ENCODE data around the gene PDE3B.

Gene PDE3B

DNA sequence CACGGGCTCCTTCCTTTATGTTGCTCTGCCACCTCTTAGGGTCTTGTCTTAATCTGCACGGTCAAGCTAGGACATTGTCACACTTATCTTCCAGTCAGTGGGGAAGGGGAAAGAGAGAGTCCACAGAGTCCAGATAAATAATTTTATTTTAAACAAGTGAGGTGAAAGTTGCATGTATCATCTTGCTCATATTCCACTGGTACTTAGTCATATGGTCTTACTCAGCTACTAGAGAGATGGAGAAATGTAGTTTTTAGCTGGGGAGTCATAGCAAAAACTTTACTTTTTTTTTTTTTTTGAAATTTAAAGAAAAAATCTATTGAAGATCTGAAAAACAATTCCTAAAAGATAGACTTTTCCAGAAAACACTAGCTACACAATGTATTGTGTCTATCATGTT, 29.0 kb downstream of the PDE3B start:
- no peak overlapping the region for H3K18ac ChIP-seq (ENCODE audit: low read length)
- H3K4me3 ChIP-seq (ENCODE audit: low read depth, low read length), result no peak overlapping the region
- no peak overlapping the region for H3K4me2 ChIP-seq (ENCODE audit: low read length)
- H3K23ac ChIP-seq (ENCODE audit: low read length), result no peak overlapping the region
- H3K4me1 ChIP-seq (ENCODE audit: control insufficient read depth in 1 of 2, insufficient read depth in 2 of 2, low read length in 2 of 2), result no peaks in the 10 kb centered on the region
- no peaks in the 10 kb centered on the region for H3K27me3 ChIP-seq (ENCODE audit: insufficient read depth, low read length)
- no CpG with 5 or more reads among the region's 2 CpGs for WGBS (ENCODE audit: extremely low coverage, insufficient coverage, insufficient read length)
- H3K14ac ChIP-seq (ENCODE audit: low read length), result no peak overlapping the region
- H2BK12ac ChIP-seq (ENCODE audit: low read length), result no peak overlapping the region
- no peak overlapping the region for H3K9ac ChIP-seq (ENCODE audit: low read length)
- H3K4ac ChIP-seq (ENCODE audit: low read depth, low read length), result no peak overlapping the region
- no peak overlapping the region for H4K91ac ChIP-seq (ENCODE audit: low read depth, low read length)
- H2AFZ ChIP-seq (ENCODE audit: insufficient read depth, low read length, poor library complexity), result no peak overlapping the region
- no peak overlapping the region for H3K27ac ChIP-seq (ENCODE audit: low read depth, low read length)
- no peaks in the 10 kb centered on the region for H3K9me3 ChIP-seq (ENCODE audit: insufficient read depth, low read depth, low read length)
- H3K79me1 ChIP-seq (ENCODE audit: low read length), result no peaks in the 10 kb centered on the region
- no peak overlapping the region for H4K8ac ChIP-seq (ENCODE audit: low read depth, low read length)
- H2AK5ac ChIP-seq (ENCODE audit: low read length), result no peak overlapping the region
- DNase-seq, result peak in 1 of 2 donors; percentile 3
- H4K12ac ChIP-seq (ENCODE audit: low read depth, low read length), result no peak overlapping the region
- no peaks in the 10 kb centered on the region for H3K79me2 ChIP-seq (ENCODE audit: control insufficient read depth, insufficient read depth, low read length, poor library complexity)
- H3K36me3 ChIP-seq (ENCODE audit: control insufficient read depth in 1 of 2, insufficient read depth in 2 of 2, low read length in 2 of 2), result no peaks in the 10 kb centered on the region
- H2BK5ac ChIP-seq (ENCODE audit: low read depth, low read length, poor library complexity), result no peak overlapping the region
- no peak overlapping the region for H2BK120ac ChIP-seq (ENCODE audit: insufficient read depth, low read length, poor library complexity)

GRCh38 chr11:14673421-14673820, 29.8 kb downstream of the PDE3B start:
- Histone ChIP-seq H3K36me3 (ENCODE audit: control insufficient read depth in 1 of 2, insufficient read depth in 2 of 2, low read length in 2 of 2) (no peaks in the 10 kb centered on the region), H3K18ac (ENCODE audit: low read length) (no peak overlapping the region), H2BK12ac (ENCODE audit: low read length) (no peak overlapping the region), H3K9ac (ENCODE audit: low read length) (no peak overlapping the region), H3K4me2 (ENCODE audit: low read length) (no peak overlapping the region), H3K27ac (ENCODE audit: low read depth, low read length) (no peak overlapping the region), H2BK5ac (ENCODE audit: low read depth, low read length, poor library complexity) (no peak overlapping the region), H3K79me2 (ENCODE audit: control insufficient read depth, insufficient read depth, low read length, poor library complexity) (no peaks in the 10 kb centered on the region), H3K9me3 (ENCODE audit: insufficient read depth, low read depth, low read length) (no peaks in the 10 kb centered on the region), H4K12ac (ENCODE audit: low read depth, low read length) (no peak overlapping the region), H3K23ac (ENCODE audit: low read length) (no peak overlapping the region), H3K27me3 (ENCODE audit: insufficient read depth, low read length) (no peaks in the 10 kb centered on the region), H2BK120ac (ENCODE audit: insufficient read depth, low read length, poor library complexity) (no peak overlapping the region), H3K4me1 (ENCODE audit: control insufficient read depth in 1 of 2, insufficient read depth in 2 of 2, low read length in 2 of 2) (no peaks in the 10 kb centered on the region), H4K8ac (ENCODE audit: low read depth, low read length) (no peak overlapping the region), H4K91ac (ENCODE audit: low read depth, low read length) (no peak overlapping the region), H2AK5ac (ENCODE audit: low read length) (no peak overlapping the region), H2AFZ (ENCODE audit: insufficient read depth, low read length, poor library complexity) (no peak overlapping the region), H3K4ac (ENCODE audit: low read depth, low read length) (no peak overlapping the region), H3K79me1 (ENCODE audit: low read length) (no peaks in the 10 kb centered on the region), H3K14ac (ENCODE audit: low read length) (no peak overlapping the region), H3K4me3 (ENCODE audit: low read depth, low read length) (no peak overlapping the region)
- DNase-seq, result no peak
- no CpG with 5 or more reads among the region's 4 CpGs for WGBS (ENCODE audit: extremely low coverage, insufficient coverage, insufficient read length)

- Histone ChIP-seq H4K91ac (ENCODE audit: low read depth, low read length) (no peak overlapping the region), H4K12ac (ENCODE audit: low read depth, low read length) (no peak overlapping the region), H3K23ac (ENCODE audit: low read length) (no peak overlapping the region), H3K9me3 (ENCODE audit: insufficient read depth, low read depth, low read length) (no peaks in the 10 kb centered on the region), H3K79me2 (ENCODE audit: control insufficient read depth, insufficient read depth, low read length, poor library complexity) (no peaks in the 10 kb centered on the region), H3K27me3 (ENCODE audit: insufficient read depth, low read length) (no peaks in the 10 kb centered on the region), H2AK5ac (ENCODE audit: low read length) (no peak overlapping the region), H3K4me3 (ENCODE audit: low read depth, low read length) (no peak overlapping the region), H3K4me2 (ENCODE audit: low read length) (no peak overlapping the region), H3K14ac (ENCODE audit: low read length) (no peak overlapping the region), H2BK5ac (ENCODE audit: low read depth, low read length, poor library complexity) (no peak overlapping the region), H4K8ac (ENCODE audit: low read depth, low read length) (no peak overlapping the region), H3K18ac (ENCODE audit: low read length) (no peak overlapping the region), H3K4me1 (ENCODE audit: control insufficient read depth in 1 of 2, insufficient read depth in 2 of 2, low read length in 2 of 2) (no peaks in the 10 kb centered on the region), H2BK12ac (ENCODE audit: low read length) (no peak overlapping the region), H3K4ac (ENCODE audit: low read depth, low read length) (no peak overlapping the region), H3K27ac (ENCODE audit: low read depth, low read length) (no peak overlapping the region), H2BK120ac (ENCODE audit: insufficient read depth, low read length, poor library complexity) (no peak overlapping the region), H3K36me3 (ENCODE audit: control insufficient read depth in 1 of 2, insufficient read depth in 2 of 2, low read length in 2 of 2) (no peaks in the 10 kb centered on the region), H2AFZ (ENCODE audit: insufficient read depth, low read length, poor library complexity) (no peak overlapping the region), H3K9ac (ENCODE audit: low read length) (no peak overlapping the region), H3K79me1 (ENCODE audit: low read length) (no peaks in the 10 kb centered on the region)
- peak in 1 of 2 donors; percentile 50 for DNase-seq
- no CpG with 5 or more reads among the region's 8 CpGs for WGBS (ENCODE audit: extremely low coverage, insufficient coverage, insufficient read length)
These were observed 30.3 kb downstream of the PDE3B start for GRCh38 chr11:14673824-14674405.

DNA sequence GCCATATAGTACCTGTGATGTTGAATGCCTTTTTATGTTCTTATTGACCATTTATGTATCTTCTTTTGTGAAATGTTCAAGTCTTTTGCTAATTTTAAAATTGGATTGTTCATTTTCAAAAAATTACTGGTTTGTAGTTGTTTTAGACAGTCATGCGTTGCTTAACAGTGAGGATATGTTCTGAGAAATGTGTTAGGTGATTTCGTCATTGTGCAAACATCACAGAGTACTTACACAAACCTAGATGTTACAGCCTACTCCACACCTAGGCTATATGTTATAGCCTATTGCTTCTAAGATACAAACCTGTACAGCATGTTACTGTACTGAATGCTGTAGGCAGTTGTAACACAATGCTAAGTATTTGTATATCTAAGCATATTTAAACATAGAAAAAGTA, 32.5 kb downstream of the PDE3B start:
- Histone ChIP-seq H3K27ac (ENCODE audit: low read depth, low read length) (no peak overlapping the region), H3K4me1 (ENCODE audit: control insufficient read depth in 1 of 2, insufficient read depth in 2 of 2, low read length in 2 of 2) (no peaks in the 10 kb centered on the region), H2AFZ (ENCODE audit: insufficient read depth, low read length, poor library complexity) (no peak overlapping the region), H3K14ac (ENCODE audit: low read length) (no peak overlapping the region), H3K36me3 (ENCODE audit: control insufficient read depth in 1 of 2, insufficient read depth in 2 of 2, low read length in 2 of 2) (no peaks in the 10 kb centered on the region), H3K4ac (ENCODE audit: low read depth, low read length) (no peak overlapping the region), H2BK120ac (ENCODE audit: insufficient read depth, low read length, poor library complexity) (no peak overlapping the region), H3K18ac (ENCODE audit: low read length) (no peak overlapping the region), H3K23ac (ENCODE audit: low read length) (no peak overlapping the region), H3K4me2 (ENCODE audit: low read length) (no peak overlapping the region), H3K27me3 (ENCODE audit: insufficient read depth, low read length) (peaks cover 3% of the 10 kb centered on the region), H2BK12ac (ENCODE audit: low read length) (no peak overlapping the region), H3K9ac (ENCODE audit: low read length) (no peak overlapping the region), H3K79me1 (ENCODE audit: low read length) (no peaks in the 10 kb centered on the region), H3K79me2 (ENCODE audit: control insufficient read depth, insufficient read depth, low read length, poor library complexity) (no peaks in the 10 kb centered on the region), H4K91ac (ENCODE audit: low read depth, low read length) (no peak overlapping the region), H4K8ac (ENCODE audit: low read depth, low read length) (no peak overlapping the region), H3K9me3 (ENCODE audit: insufficient read depth, low read depth, low read length) (no peaks in the 10 kb centered on the region), H3K4me3 (ENCODE audit: low read depth, low read length) (no peak overlapping the region), H4K12ac (ENCODE audit: low read depth, low read length) (no peak overlapping the region), H2AK5ac (ENCODE audit: low read length) (no peak overlapping the region), H2BK5ac (ENCODE audit: low read depth, low read length, poor library complexity) (no peak overlapping the region)
- WGBS (ENCODE audit: extremely low coverage, insufficient coverage, insufficient read length), result no CpG with 5 or more reads among the region's 2 CpGs
- peak in 1 of 2 donors; percentile 46 for DNase-seq

Measured in trophoblast cell (in vitro differentiated cells and primary cell).